ENCODE data around the gene DGCR2.

DNA sequence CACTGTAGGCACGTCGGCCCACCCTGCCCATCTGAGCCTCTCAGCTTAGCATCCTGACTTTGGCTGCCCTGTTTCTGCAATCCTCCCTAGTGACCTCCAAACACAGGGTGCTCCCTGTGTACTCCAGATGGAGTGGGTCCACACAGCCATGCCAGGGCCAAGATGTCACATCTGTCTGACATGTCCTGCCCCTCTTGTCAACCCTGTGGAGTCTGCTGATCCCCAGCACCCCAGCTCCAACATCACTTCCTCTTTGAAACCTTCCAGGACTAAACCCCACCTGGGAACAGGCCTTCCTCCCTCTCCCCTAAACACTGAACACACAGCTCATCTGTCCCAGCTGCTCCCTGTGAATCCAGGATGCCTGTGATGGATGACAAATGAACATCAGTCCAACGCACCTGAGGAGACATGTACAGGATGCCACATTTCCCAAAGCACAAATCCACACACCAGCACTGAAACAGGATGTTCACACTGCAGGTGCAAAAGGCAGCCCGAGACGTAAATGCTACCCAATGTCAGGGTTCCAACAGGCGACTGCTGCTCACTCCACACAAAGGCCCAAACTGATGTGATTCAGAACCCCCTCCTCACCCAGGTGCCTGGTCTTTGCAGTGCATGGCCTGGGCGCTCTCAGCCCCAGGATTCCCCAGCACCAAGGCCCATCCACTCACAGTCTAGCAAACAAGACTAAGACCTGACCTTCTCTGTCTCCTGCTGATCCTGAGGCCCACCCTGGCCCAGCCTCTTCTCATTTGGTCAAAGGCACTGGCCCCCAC lies 6.9 kb upstream of the DGCR2 start:
- TF ChIP-seq CHD1 (IDR thresholded peaks at IDR 0.05; ENCODE audit: low read depth, low read length) (no peak), GABPA (IDR thresholded peaks at IDR 0.05; ENCODE audit: borderline replicate concordance, insufficient read depth, low read length) (no peak), RAD21 (IDR thresholded peaks at IDR 0.05 in 1 of 2, conservative IDR thresholded peaks at IDR 0.05 in 1 of 2; ENCODE audit: low read depth in 2 of 2, low read length in 2 of 2) (no peak), CREB1 (IDR thresholded peaks at IDR 0.05) (no peak), SRF (IDR thresholded peaks at IDR 0.05; ENCODE audit: low read depth, low read length) (no peak), TAF1 (IDR thresholded peaks at IDR 0.05; ENCODE audit: low read depth, low read length) (no peak), ZNF274 (IDR thresholded peaks at IDR 0.05; ENCODE audit: borderline replicate concordance, extremely low read depth, low read length) (no peak)
- TF ChIP-seq, protein P1, sequence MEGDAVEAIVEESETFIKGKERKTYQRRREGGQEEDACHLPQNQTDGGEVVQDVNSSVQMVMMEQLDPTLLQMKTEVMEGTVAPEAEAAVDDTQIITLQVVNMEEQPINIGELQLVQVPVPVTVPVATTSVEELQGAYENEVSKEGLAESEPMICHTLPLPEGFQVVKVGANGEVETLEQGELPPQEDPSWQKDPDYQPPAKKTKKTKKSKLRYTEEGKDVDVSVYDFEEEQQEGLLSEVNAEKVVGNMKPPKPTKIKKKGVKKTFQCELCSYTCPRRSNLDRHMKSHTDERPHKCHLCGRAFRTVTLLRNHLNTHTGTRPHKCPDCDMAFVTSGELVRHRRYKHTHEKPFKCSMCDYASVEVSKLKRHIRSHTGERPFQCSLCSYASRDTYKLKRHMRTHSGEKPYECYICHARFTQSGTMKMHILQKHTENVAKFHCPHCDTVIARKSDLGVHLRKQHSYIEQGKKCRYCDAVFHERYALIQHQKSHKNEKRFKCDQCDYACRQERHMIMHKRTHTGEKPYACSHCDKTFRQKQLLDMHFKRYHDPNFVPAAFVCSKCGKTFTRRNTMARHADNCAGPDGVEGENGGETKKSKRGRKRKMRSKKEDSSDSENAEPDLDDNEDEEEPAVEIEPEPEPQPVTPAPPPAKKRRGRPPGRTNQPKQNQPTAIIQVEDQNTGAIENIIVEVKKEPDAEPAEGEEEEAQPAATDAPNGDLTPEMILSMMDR (IDR thresholded peaks at IDR 0.05; ENCODE audit: control extremely low read depth in 1 of 3, insufficient read depth in 1 of 3, low read depth in 1 of 3, low read length in 3 of 3) = no peak

Data from H1 (cell line).